SK-N-SH (cell line): ENCODE measurements around the gene COL23A1. TPM values are rescaled to one million over a fixed set of nuclear protein-coding genes. Genes with fewer than 3 reads are reported as not detected.

Source experiments
- CTCF ChIA-PET: fragments of 300-600, 350-600 bp; formaldehyde crosslinking; extraction: SDS; loops from one replicate; lab custom pipeline; 2021; lab: Yijun Ruan, JAX
- POLR2A ChIA-PET: fragments of 350-600 bp; sonication (Branson Sonifier 250); formaldehyde crosslinking; extraction: SDS; loops from one replicate; lab custom pipeline; 2020; ENCODE audit warnings: antibody characterized with exemption, inconsistent platforms; lab: Yijun Ruan, JAX
- DNase-seq: peaks from one replicate; pipeline ENCODE4 v3.0.0; 2012
- H2AFZ ChIP-seq: fragments of 200-600 bp; sonication (generic); 2 replicates; pipeline ENCODE4 v1.8.1; 2016; ENCODE audit warnings: antibody characterized with exemption, mild to moderate bottlenecking, low read depth
- H3F3A ChIP-seq: fragments of 200-600 bp; sonication (generic); replicated peaks from 2 replicates; pipeline ENCODE3; 2016; ENCODE audit warnings: antibody characterized with exemption, mild to moderate bottlenecking; ENCODE audit not compliant: insufficient read depth
- H3K27ac ChIP-seq, 2 experiments: fragments of 200-500 bp in 1 of 2; fragments of 200-600 bp in 1 of 2; sonication (Bioruptor generic) in 1 of 2; sonication (generic), shearing (Covaris generic) in 1 of 2; 2 replicates each; pipeline versions ENCODE4 v1.5.1 to v1.6.1; 2014 to 2016; ENCODE audit warnings: low read depth in 2 of 2, inconsistent platforms in 1 of 2, low read length in 1 of 2, mild to moderate bottlenecking in 1 of 2, mixed read lengths in 1 of 2
- H3K27me3 ChIP-seq: fragments of 200-600 bp; sonication (generic), shearing (Covaris generic); 2 replicates; pipeline ENCODE4 v1.6.1; 2016; ENCODE audit warnings: mixed run types; ENCODE audit not compliant: insufficient read depth
- H3K36me3 ChIP-seq, 2 experiments: fragments of 200-500 bp in 1 of 2; fragments of 200-600 bp in 1 of 2; sonication (Bioruptor generic) in 1 of 2; sonication (generic) in 1 of 2; replicated peaks in 1 of 2; 2 replicates each; pipeline versions ENCODE3 to v1.5.1; 2014 to 2016; ENCODE audit warnings: low read length in 1 of 2, mild to moderate bottlenecking in 1 of 2; ENCODE audit not compliant: insufficient read depth in 2 of 2, control insufficient read depth in 1 of 2
- H3K4me1 ChIP-seq, 2 experiments: fragments of 200-500 bp in 1 of 2; fragments of 200-600 bp in 1 of 2; sonication (Bioruptor generic) in 1 of 2; sonication (generic), shearing (Covaris generic) in 1 of 2; 2 replicates each; pipeline versions ENCODE4 v1.5.1 to v1.6.1; 2014 to 2016; ENCODE audit warnings: low read depth in 1 of 2, low read length in 1 of 2, mixed run types in 1 of 2; ENCODE audit not compliant: insufficient read depth in 2 of 2, control insufficient read depth in 1 of 2
- H3K4me2 ChIP-seq: fragments of 200-600 bp; sonication (generic), shearing (Covaris generic); 2 replicates; pipeline ENCODE4 v1.6.1; 2017; ENCODE audit warnings: mixed run types
- H3K4me3 ChIP-seq, 2 experiments: fragments of 200-500 bp in 1 of 2; fragments of 200-600 bp in 1 of 2; sonication (Bioruptor generic) in 1 of 2; sonication (generic), shearing (Covaris generic) in 1 of 2; 2 replicates each; pipeline versions ENCODE4 v1.5.1 to v1.8.1; 2014 to 2016; ENCODE audit warnings: low read depth in 2 of 2, inconsistent platforms in 1 of 2, low read length in 1 of 2, mild to moderate bottlenecking in 1 of 2, mixed read lengths in 1 of 2, moderate library complexity in 1 of 2
- H3K79me2 ChIP-seq: fragments of 200-600 bp; sonication (generic); 2 replicates; pipeline ENCODE4 v1.8.1; 2017; ENCODE audit warnings: mild to moderate bottlenecking; ENCODE audit not compliant: insufficient read depth
- H3K9ac ChIP-seq: fragments of 200-600 bp; sonication (generic); 2 replicates; pipeline ENCODE4 v1.6.1; 2017; ENCODE audit warnings: mixed run types
- H3K9me2 ChIP-seq: fragments of 200-600 bp; sonication (generic); 2 replicates; pipeline ENCODE4 v1.6.1; 2017; ENCODE audit warnings: mixed run types
- H3K9me3 ChIP-seq: fragments of 200-600 bp; sonication (generic); 2 replicates; pipeline ENCODE4 v1.6.1; 2017; ENCODE audit warnings: mixed run types, mild to moderate bottlenecking, moderate library complexity
- H4K20me1 ChIP-seq: fragments of 200-600 bp; sonication (generic); 2 replicates; pipeline ENCODE4 v1.6.1; 2017; ENCODE audit warnings: mild to moderate bottlenecking, mixed run types; ENCODE audit not compliant: insufficient read depth
- CHD2 ChIP-seq: fragments of 150-350 bp; IDR thresholded peaks from 2 replicates; pipeline ENCODE4 v1.6.1; 2018; ENCODE audit warnings: low read length; ENCODE audit not compliant: partially characterized antibody
- CTCF ChIP-seq: fragments of 200-600 bp; sonication (generic); IDR thresholded peaks from 2 replicates; pipeline ENCODE4 v1.6.1; 2017; ENCODE audit warnings: antibody characterized with exemption, mild to moderate bottlenecking, moderate library complexity
- FOSL2 ChIP-seq: IDR thresholded peaks from 2 replicates; pipeline ENCODE4 v1.4.0; 2012; ENCODE audit warnings: low read depth, mild to moderate bottlenecking, moderate library complexity, borderline replicate concordance
- GABPA ChIP-seq: IDR thresholded peaks from 2 replicates; pipeline ENCODE4 v1.4.0; 2012; ENCODE audit warnings: low read depth, mild to moderate bottlenecking
- GATA2 ChIP-seq: sonication (generic); formaldehyde crosslinking; IDR thresholded peaks from 2 replicates; pipeline ENCODE4 v1.5.0; 2020; ENCODE audit warnings: mild to moderate bottlenecking, missing genetic modification reagents
- POLR2AphosphoS5 ChIP-seq: IDR thresholded peaks from 2 replicates; pipeline ENCODE4 v1.6.1; 2012; ENCODE audit warnings: low read depth, low read length
- RAD21 ChIP-seq: IDR thresholded peaks from 2 replicates; pipeline ENCODE4 v1.6.1; 2012; ENCODE audit warnings: mild to moderate bottlenecking, low read length
- RXRA ChIP-seq: IDR thresholded peaks from 2 replicates; pipeline ENCODE4 v1.4.0; 2012; ENCODE audit warnings: low read depth, mild to moderate bottlenecking, borderline replicate concordance
- SIN3A ChIP-seq: IDR thresholded peaks from 2 replicates; pipeline ENCODE4 v1.6.1; 2012; ENCODE audit warnings: low read depth, mild to moderate bottlenecking, low read length, moderate library complexity, borderline replicate concordance
- WGBS: methylation state at CpG from one replicate; pipeline ENCODE4 v1.1.6; 2017; ENCODE audit warnings: low lambda C conversion rate; 5-methylcytosine and 5-hydroxymethylcytosine counted together
- polyA plus RNA-seq, 3 experiments: library from polyadenylated mRNA; depleted of rRNA; stranded (reverse); fragments of >200 nt; gene quantifications; 2 replicates each; pipeline ENCODE4 v1.2.3, GENCODE V29; 2012

The COL23A1 gene
- polyA plus RNA-seq, 1 of the 3 experiments (the other 2 are of a cell fraction), result 0.10 TPM

- TF ChIP-seq CTCF (no peak), GABPA (no peak), GATA2 (CRISPR knock-in tag) (no peak)
Observed at GRCh38 chr5:178207917-178208280, 382.3 kb downstream of the COL23A1 start (continued).

- H3K27ac ChIP-seq, result no peak overlapping the region
- no peak overlapping the region; a peak in 1 of 4 replicates for H3K4me3 ChIP-seq
- ChIA-PET POLR2A (interaction anchor here (0.8 to 1.1 kb wide), 2 partner anchors 19 to 25 kb away, joined by 3 to 4 read pairs; partner anchors contain the start of gene PHYKPL), CTCF (interaction anchor here (1.0 to 2.3 kb wide), 3 partner anchors 9 to 131 kb away, joined by 3 to 6 read pairs (median 4); partner anchors contain the start of gene PHYKPL)
- no peaks in the 10 kb centered on the region for H3K9me2 ChIP-seq
- peaks cover 71% of the 10 kb centered on the region for H4K20me1 ChIP-seq
- no peak overlapping the region for H3K9ac ChIP-seq
- H3K27me3 ChIP-seq, result no peaks in the 10 kb centered on the region
- 79% methylated on average over 5 of the region's 5 CpGs for WGBS
- H2AFZ ChIP-seq, result no peak overlapping the region
- peaks cover 14 to 21% of the 10 kb centered on the region in 2 experiments for H3K4me1 ChIP-seq
- peaks cover 88% of the 10 kb centered on the region for H3K79me2 ChIP-seq
- DNase-seq, result no peak
- peaks cover 7% of the 10 kb centered on the region for H3F3A ChIP-seq
- H3K36me3 ChIP-seq, result peaks cover 45 to 63% of the 10 kb centered on the region in 2 experiments
- H3K9me3 ChIP-seq, result no peaks in the 10 kb centered on the region
- TF ChIP-seq POLR2AphosphoS5, result peak; percentile 54
- TF ChIP-seq SIN3A, result no peak
- peak overlapping the region; percentile 94 for H3K4me2 ChIP-seq
Observed at GRCh38 chr5:178207183-178207916, 382.8 kb downstream of the COL23A1 start.

- Histone ChIP-seq H3K9me2 (no peaks in the 10 kb centered on the region), H3K4me3 (peak overlapping the region; percentile 84 to 90), H3K27ac (no peak overlapping the region; a peak in 1 of 4 replicates), H3K79me2 (peaks cover 80% of the 10 kb centered on the region), H3K4me2 (peak overlapping the region; percentile 94), H4K20me1 (peaks cover 62% of the 10 kb centered on the region), H3K27me3 (no peaks in the 10 kb centered on the region), H3K9ac (peak overlapping the region; percentile 95; the same call in 1 of the 2 replicates), H3K4me1 (peaks cover 14 to 21% of the 10 kb centered on the region in 2 experiments), H3F3A (peaks cover 7% of the 10 kb centered on the region), H3K9me3 (no peaks in the 10 kb centered on the region), H2AFZ (no peak overlapping the region), H3K36me3 (peaks cover 45 to 54% of the 10 kb centered on the region in 2 experiments)
- POLR2A ChIA-PET, result interaction anchor here (1.1 kb wide), 1 partner anchor 26 kb away, joined by 3 read pairs; the partner anchor contains the start of gene PHYKPL
- TF ChIP-seq RAD21 (no peak), RXRA (no peak), FOSL2 (no peak), CHD2 (no peak)
- 31% methylated on average over 12 of the region's 12 CpGs for WGBS
- no peak for DNase-seq
- CTCF ChIA-PET, result interaction anchor here (1.0 to 2.3 kb wide), 3 partner anchors 10 to 130 kb away, joined by 3 to 6 read pairs (median 4); partner anchors contain the start of gene PHYKPL
Observed at GRCh38 chr5:178206166-178207101, 383.8 kb downstream of the COL23A1 start.
